Astrocyte of the cerebellum (primary cell): ENCODE results near the gene LPCAT1.
"Not testable (repeated sequence)": the region's sequence is repeated elsewhere in the genome, so short reads cannot be mapped to it uniquely, and the experiment has no call there.

Experiments used
- DNase-seq: peaks from one replicate; pipeline ENCODE4 v3.0.0-alpha.2; 2011; ENCODE audit warnings: low read depth
- H3K4me3 ChIP-seq: 2 replicates; pipeline ENCODE4 v1.5.1; 2011; ENCODE audit warnings: mild to moderate bottlenecking, low read depth, low read length, moderate library complexity
- in situ Hi-C: cut with HindIII; loops from 2 replicates; pipeline ENCODE4 v1.10.0; 2017; ENCODE audit warnings: low sequenced_read_pairs
- TF ChIP-seq, protein P1 (sequence below): IDR thresholded peaks from 2 replicates; pipeline ENCODE4 v1.5.1; 2012; ENCODE audit warnings: low read length, low read depth, moderate library complexity, mild to moderate bottlenecking; ENCODE audit errors: missing control alignments

Gene LPCAT1

DNA sequence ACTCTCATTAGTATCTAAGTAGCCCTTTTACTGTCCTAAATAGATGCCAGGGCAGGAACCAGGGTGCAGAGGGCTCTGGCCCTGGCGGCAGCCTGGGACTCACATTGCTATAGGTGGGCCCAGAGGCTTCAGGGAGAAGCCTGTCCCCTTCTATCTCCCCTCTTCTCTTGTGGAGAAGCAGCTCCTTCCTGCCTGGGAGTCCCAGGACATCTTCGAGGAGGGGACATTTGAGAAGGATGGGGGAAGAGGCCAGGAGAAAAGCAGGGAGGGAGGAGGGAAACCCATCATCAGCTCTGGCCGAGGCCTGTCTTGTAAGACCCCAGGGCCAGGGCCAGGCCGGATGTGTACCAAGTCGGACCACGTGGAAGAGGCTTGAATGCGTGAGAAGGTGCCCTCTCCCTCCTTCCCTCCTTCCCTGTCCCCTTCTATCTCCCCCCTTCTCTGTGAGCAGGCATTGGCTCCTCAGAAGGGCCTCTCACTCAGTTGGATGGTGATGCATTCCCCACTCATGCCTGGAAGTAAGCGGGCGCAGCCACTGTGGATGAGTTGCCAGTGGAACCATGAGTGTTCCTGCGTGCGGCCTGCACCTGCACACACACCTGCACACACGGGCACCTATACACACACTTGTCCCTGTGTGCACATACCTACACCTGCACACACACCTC lies 20.7 kb upstream of the LPCAT1 start:
- TF ChIP-seq, protein P1, sequence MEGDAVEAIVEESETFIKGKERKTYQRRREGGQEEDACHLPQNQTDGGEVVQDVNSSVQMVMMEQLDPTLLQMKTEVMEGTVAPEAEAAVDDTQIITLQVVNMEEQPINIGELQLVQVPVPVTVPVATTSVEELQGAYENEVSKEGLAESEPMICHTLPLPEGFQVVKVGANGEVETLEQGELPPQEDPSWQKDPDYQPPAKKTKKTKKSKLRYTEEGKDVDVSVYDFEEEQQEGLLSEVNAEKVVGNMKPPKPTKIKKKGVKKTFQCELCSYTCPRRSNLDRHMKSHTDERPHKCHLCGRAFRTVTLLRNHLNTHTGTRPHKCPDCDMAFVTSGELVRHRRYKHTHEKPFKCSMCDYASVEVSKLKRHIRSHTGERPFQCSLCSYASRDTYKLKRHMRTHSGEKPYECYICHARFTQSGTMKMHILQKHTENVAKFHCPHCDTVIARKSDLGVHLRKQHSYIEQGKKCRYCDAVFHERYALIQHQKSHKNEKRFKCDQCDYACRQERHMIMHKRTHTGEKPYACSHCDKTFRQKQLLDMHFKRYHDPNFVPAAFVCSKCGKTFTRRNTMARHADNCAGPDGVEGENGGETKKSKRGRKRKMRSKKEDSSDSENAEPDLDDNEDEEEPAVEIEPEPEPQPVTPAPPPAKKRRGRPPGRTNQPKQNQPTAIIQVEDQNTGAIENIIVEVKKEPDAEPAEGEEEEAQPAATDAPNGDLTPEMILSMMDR = no peak
- H3K4me3 ChIP-seq = no peak overlapping the region
- in situ Hi-C loops = no loop called here
- DNase-seq = no peak

DNA sequence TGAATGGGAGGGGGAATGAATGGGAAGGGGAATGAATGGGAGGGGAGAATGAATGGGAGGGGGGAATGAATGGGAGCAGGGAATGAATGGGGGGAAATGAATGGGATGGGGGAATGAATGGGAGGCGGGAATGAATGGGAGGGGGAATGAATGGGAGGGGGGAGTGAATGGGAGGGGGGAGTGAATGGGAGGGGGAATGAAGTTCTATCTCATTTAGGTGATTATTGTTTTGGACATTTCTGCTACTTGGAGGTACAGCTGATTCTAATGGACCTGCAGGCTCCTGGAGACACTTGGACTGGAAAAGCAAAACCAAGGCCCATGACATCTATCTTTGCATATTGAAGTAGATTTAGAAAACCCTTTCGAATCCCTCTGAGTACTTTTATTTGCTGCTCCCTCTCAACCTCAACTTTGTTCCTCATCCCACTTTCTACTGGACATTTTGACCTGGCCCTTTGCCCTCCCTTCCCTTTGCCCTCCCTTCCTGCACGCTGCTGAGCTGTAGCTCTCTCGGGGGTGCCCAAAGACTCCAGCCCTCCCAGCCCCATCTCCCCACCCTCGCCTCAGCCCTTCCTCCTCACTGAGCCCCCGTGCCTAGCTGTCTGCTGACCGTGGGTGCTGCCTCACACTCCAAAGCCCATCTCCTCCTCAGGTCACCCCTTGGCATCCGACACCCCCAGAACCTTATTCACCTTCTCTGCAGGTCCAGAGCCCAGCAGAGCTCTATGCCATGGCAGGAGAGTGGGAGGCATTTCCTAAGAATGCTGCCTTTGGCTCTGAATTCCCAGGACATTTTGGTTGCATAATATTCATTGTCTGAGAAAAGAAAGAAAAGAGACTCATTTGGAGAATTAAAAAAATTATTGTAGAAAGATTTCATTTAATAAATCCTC lies 19.9 kb upstream of the LPCAT1 start:
- H3K4me3 ChIP-seq = no peak overlapping the region
- in situ Hi-C loops = no loop called here
- no peak for DNase-seq
- TF ChIP-seq, protein P1 = no peak

DNA sequence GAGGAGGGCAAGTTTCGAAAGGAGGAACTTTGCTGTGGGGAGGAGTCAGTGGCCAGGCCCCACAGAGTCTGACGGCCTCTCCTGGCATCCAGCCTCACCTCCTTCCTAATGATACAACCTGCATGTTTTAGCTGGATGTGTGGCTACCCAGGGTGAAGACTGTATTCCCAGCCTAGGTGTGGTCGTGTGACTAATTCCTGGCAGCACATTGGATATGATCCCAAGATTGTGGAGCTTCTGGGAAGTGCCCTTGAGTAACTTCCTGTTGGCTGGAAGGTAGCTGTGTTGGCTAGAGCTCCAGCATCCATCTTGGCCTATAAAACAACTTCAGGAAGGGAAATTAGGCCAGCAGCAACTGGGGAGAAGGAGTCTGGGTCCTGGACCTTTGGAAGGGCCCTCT lies 19.0 kb upstream of the LPCAT1 start:
- TF ChIP-seq, protein P1 = no peak
- in situ Hi-C loops = no loop called here
- peak; percentile 32 for DNase-seq
- no peak overlapping the region for H3K4me3 ChIP-seq

- TF ChIP-seq, protein P1 = no peak
- DNase-seq = no peak
- in situ Hi-C loops = no loop called here
- no peak overlapping the region for H3K4me3 ChIP-seq
These were observed 18.1 kb upstream of the LPCAT1 start for GRCh38 chr5:1541702-1542400.

DNA sequence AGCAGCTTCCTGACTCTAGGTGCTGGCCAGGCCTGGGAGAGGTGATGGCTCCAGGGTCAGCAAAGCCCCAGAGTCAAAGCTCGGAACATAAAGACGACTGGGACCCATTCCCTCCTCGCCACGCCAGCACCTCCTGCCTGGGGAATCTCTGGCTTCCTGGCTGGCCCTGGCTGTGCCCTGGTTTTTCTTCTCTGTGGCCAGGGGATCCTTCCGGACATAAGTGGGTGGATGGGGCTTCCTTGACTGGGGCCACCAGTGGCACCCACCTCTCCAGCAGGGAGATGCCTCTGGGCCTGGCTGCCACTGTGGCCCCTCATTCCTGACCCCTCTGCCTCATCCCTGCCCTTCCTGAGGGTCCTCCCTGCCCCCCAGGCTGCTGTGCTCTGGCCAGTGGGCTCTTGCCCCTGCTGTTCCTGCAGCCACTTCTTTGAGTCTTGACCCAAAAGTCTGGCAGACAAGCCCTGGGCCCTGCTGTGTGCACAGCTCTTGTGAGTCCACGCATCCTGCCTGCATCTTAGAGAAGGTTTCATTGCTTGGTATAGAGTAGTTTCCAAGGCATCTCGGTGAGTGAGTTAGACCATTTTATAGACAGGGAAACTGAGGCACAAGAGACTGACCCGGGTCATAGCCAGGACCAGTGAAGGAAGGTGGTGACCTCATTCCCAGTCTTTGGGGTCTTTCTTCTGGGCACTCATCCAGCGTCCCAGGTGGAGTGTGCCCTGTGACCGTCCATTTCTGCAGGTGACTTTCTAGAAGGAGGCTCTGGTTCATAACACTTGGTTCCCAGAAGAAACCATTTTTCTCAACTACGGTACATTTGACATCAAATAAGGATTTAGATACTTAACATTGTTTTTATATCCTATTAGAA lies 17.3 kb upstream of the LPCAT1 start:
- TF ChIP-seq, protein P1 = no peak
- DNase-seq = no peak
- no peak overlapping the region for H3K4me3 ChIP-seq
- in situ Hi-C loops = no loop called here

GRCh38 chr5:1540166-1540565 lies 16.4 kb upstream of the LPCAT1 start:
- no peak for DNase-seq
- TF ChIP-seq, protein P1 = no peak
- in situ Hi-C loops = no loop called here
- no peak overlapping the region for H3K4me3 ChIP-seq

DNA sequence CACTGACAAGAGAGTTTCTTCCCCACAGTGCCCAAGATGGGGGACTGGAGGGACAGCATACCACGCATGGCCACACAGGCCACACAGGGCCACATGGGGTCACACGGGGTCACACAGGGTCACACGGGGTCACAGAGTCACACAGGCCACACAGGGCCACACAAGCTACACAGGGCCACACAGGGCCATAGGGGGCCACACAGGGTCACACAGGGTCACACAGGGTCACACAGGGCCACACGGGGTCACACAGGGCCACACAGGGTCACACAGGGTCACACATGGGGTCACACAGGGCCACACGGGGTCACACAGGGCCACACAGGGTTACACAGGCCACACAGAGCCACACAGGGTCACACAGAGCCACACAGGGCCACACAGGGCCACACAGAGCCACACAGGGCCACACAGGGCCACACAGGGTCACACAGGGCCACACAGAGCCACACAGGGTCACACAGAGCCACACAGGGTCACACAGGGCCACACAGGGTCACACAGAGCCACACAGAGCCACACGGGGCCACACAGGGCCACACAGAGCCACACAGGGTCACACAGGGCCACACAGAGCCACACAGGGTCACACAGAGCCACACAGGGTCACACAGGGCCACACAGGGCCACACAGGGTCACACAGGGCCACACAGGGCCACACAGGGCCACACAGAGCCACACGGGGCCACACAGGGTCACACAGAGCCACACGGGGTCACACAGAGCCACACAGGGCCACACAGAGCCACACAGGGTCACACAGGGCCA lies 15.8 kb upstream of the LPCAT1 start:
- DNase-seq, in situ Hi-C loops, H3K4me3 ChIP-seq: not testable (repeated sequence)
